HCT116 (cell line): ENCODE measurements around the gene CHMP1B. TPM values are rescaled to one million over a fixed set of nuclear protein-coding genes. Genes with fewer than 3 reads are reported as not detected.
A peak's percentile ranks its signal among the peaks of the same experiment; 100 is the strongest.

ENCODE experiments used
- ATAC-seq: fragments of 200-7000 bp; cut with Tn5 transposase; 2 replicates; pipeline ENCODE4 v1.9.1; 2020; ENCODE audit warnings: mild to moderate bottlenecking, moderate library complexity
- BruUV-seq: library from RNA; stranded (reverse); fragments of 400-500 nt; replicated peaks from 2 replicates; lab custom pipeline; 2021; lab: Mats Ljungman, UMichigan
- CTCF ChIA-PET: fragments of 300-600 bp; sonication (Branson Sonifier 250); formaldehyde crosslinking; loops from one replicate; lab custom pipeline; 2021; ENCODE audit warnings: antibody characterized with exemption; lab: Charles Lee
- POLR2A ChIA-PET: fragments of 300-600, 350-600 bp; sonication (Branson Sonifier 250); formaldehyde crosslinking; loops from one replicate; lab custom pipeline; 2021; ENCODE audit warnings: antibody characterized with exemption; lab: Charles Lee
- RAD21 ChIA-PET, 2 experiments: fragments of 300-600 bp; sonication (Branson Sonifier 250); formaldehyde crosslinking; loops; one replicate each; lab custom pipeline; 2023; ENCODE audit warnings: low total read pairs in 2 of 2; ENCODE audit not compliant: uncharacterized antibody in 2 of 2, unreplicated experiment in 2 of 2, low non-redundant PET in 1 of 2; lab: Charles Lee
- DNase-seq: peaks from one replicate; pipeline ENCODE4 v3.0.0-alpha.2; 2010; ENCODE audit warnings: low read depth, low spot score
- H2AFZ ChIP-seq: fragments of 200-600 bp; shearing (Covaris generic), sonication (generic); 2 replicates; pipeline ENCODE4 v1.6.1; 2017; ENCODE audit warnings: low read depth, mixed run types, mixed read lengths, antibody characterized with exemption, low read length; ENCODE audit not compliant: poor library complexity, severe bottlenecking
- H3K27ac ChIP-seq: 2 replicates; pipeline ENCODE4 v1.5.1; 2012; ENCODE audit warnings: low read depth, low read length
- H3K27me3 ChIP-seq: fragments of 200-600 bp; sonication (generic); 2 replicates; pipeline ENCODE4 v1.6.1; 2016; ENCODE audit warnings: mixed run types, low read length, mixed read lengths; ENCODE audit not compliant: insufficient read depth
- H3K36me3 ChIP-seq, 2 experiments: fragments of 200-500 bp in 1 of 2; fragments of 200-600 bp in 1 of 2; sonication (Bioruptor generic) in 1 of 2; sonication (generic) in 1 of 2; 2 replicates each; pipeline versions ENCODE4 v1.5.1 to v1.6.1; 2014 to 2016; ENCODE audit warnings: low read length in 2 of 2, inconsistent platforms in 1 of 2, mixed read lengths in 1 of 2, mixed run types in 1 of 2; ENCODE audit not compliant: insufficient read depth in 2 of 2, control insufficient read depth in 1 of 2
- H3K4me1 ChIP-seq, 2 experiments: fragments of 200-600 bp in 1 of 2; sonication (generic) in 1 of 2; 2 replicates each; pipeline versions ENCODE4 v1.5.1 to v1.6.1; 2012 to 2017; ENCODE audit warnings: low read length in 2 of 2, inconsistent platforms in 1 of 2, mild to moderate bottlenecking in 1 of 2, mixed read lengths in 1 of 2, mixed run types in 1 of 2, moderate library complexity in 1 of 2; ENCODE audit not compliant: insufficient read depth in 2 of 2, control insufficient read depth in 1 of 2
- H3K4me2 ChIP-seq: fragments of 200-600 bp; sonication (generic); 2 replicates; pipeline ENCODE4 v1.6.1; 2017; ENCODE audit warnings: mixed run types, low read length, mixed read lengths
- H3K4me3 ChIP-seq, 2 experiments: fragments of 200-600 bp in 1 of 2; sonication (generic) in 1 of 2; replicated peaks in 1 of 2; 2 replicates each; pipeline ENCODE4 v1.5.1; 2011 to 2016; ENCODE audit warnings: low read length in 2 of 2, control low read depth in 1 of 2, low read depth in 1 of 2, mild to moderate bottlenecking in 1 of 2, mixed read lengths in 1 of 2, mixed run types in 1 of 2
- H3K79me2 ChIP-seq: fragments of 200-600 bp; sonication (generic); 2 replicates; pipeline ENCODE4 v1.6.1; 2017; ENCODE audit warnings: mild to moderate bottlenecking, mixed run types, low read length, moderate library complexity, mixed read lengths; ENCODE audit not compliant: insufficient read depth
- H3K9ac ChIP-seq: fragments of 200-600 bp; sonication (generic); 2 replicates; pipeline ENCODE4 v1.6.1; 2016; ENCODE audit warnings: low read length, mixed read lengths
- H3K9me2 ChIP-seq: fragments of 200-600 bp; sonication (generic), shearing (Covaris generic); 2 replicates; pipeline ENCODE4 v1.6.1; 2017; ENCODE audit warnings: mixed run types, mild to moderate bottlenecking, moderate library complexity; ENCODE audit not compliant: insufficient read depth
- H3K9me3 ChIP-seq, 2 experiments: fragments of 200-500 bp in 1 of 2; fragments of 200-600 bp in 1 of 2; sonication (Bioruptor generic) in 1 of 2; sonication (generic) in 1 of 2; 2 replicates each; pipeline ENCODE4 v1.6.1; 2014 to 2017; ENCODE audit warnings: low read length in 2 of 2, mixed read lengths in 2 of 2, inconsistent platforms in 1 of 2, low read depth in 1 of 2, mild to moderate bottlenecking in 1 of 2, mixed run types in 1 of 2, moderate library complexity in 1 of 2; ENCODE audit not compliant: control insufficient read depth in 1 of 2, insufficient read depth in 1 of 2
- H4K20me1 ChIP-seq: fragments of 200-600 bp; sonication (generic), shearing (Covaris generic); 2 replicates; pipeline ENCODE4 v1.6.1; 2017; ENCODE audit warnings: mixed run types, mild to moderate bottlenecking, moderate library complexity; ENCODE audit not compliant: insufficient read depth
- CBX3 ChIP-seq: IDR thresholded peaks from 2 replicates; pipeline ENCODE4 v1.6.1; 2012; ENCODE audit warnings: low read depth
- CTCF ChIP-seq, 3 experiments: fragments of 200-600 bp in 1 of 3; sonication (generic) in 1 of 3; IDR thresholded peaks in 2 of 3; conservative IDR thresholded peaks in 1 of 3; 2 replicates each; pipeline ENCODE4 v1.5.1; 2012 to 2017; ENCODE audit warnings: low read depth in 2 of 3, low read length in 2 of 3, antibody characterized with exemption in 1 of 3, borderline replicate concordance in 1 of 3, control low read depth in 1 of 3, mild to moderate bottlenecking in 1 of 3, mixed read lengths in 1 of 3, mixed run types in 1 of 3, moderate library complexity in 1 of 3; ENCODE audit not compliant: insufficient read depth in 1 of 3
- EGR1 ChIP-seq: IDR thresholded peaks from 2 replicates; pipeline ENCODE4 v1.6.1; 2012; ENCODE audit warnings: low read depth
- POLR2AphosphoS5 ChIP-seq: IDR thresholded peaks from 2 replicates; pipeline ENCODE4 v1.6.1; 2011; ENCODE audit warnings: mild to moderate bottlenecking, low read depth, low read length, moderate library complexity
- TCF7L2 ChIP-seq: IDR thresholded peaks from 2 replicates; pipeline ENCODE4 v1.7.0; 2011; ENCODE audit warnings: borderline replicate concordance, inconsistent platforms; ENCODE audit not compliant: insufficient read depth, insufficient read length; ENCODE audit errors: extremely low read depth
- intact Hi-C: fragments of 100-400 bp; cut with micrococcal nuclease; formaldehyde crosslinking; loops from 2 replicates; pipeline ENCODE4 v1.10.0; 2022
- total RNA-seq: library from RNA; stranded (reverse); gene quantifications from one replicate; pipeline ENCODE4 v1.2.1, GENCODE V29; 2021; ENCODE audit not compliant: unreplicated experiment

CHMP1B gene
- total RNA-seq, 1 experiment from 2014 or later, result 30.3 TPM

- intact Hi-C loops, result no loop called here
- ATAC-seq, result peak; percentile 81
- RAD21 ChIA-PET, result no interaction called here
- Histone ChIP-seq H3K27ac (peak overlapping the region; percentile 83), H2AFZ (no peak overlapping the region), H3K9ac (peak overlapping the region; percentile 61), H3K9me2 (no peaks in the 10 kb centered on the region), H3K4me2 (peak overlapping the region; percentile 72)
- TF ChIP-seq CBX3 (no peak), TCF7L2 (peak; percentile 69), EGR1 (no peak), POLR2AphosphoS5 (peak; percentile 65), CTCF (IDR thresholded peaks at IDR 0.05 in 2 of 3, conservative IDR thresholded peaks at IDR 0.05 in 1 of 3; ENCODE audit: borderline replicate concordance in 1 of 3, insufficient read depth in 1 of 3, low read depth in 2 of 3, low read length in 2 of 3) (no peak)
- TF ChIP-seq, all 23 proteins: peak for 2
- ChIA-PET CTCF (no interaction called here), POLR2A (no interaction called here)
- DNase-seq, result peak; percentile 95
- Histone ChIP-seq H3K4me1 (peaks cover 38 to 70% of the 10 kb centered on the region in 2 experiments), H3K27me3 (no peaks in the 10 kb centered on the region), H3K36me3 (no peaks in the 10 kb centered on the region), H3K79me2 (peaks cover 13% of the 10 kb centered on the region), H3K4me3 (peak overlapping the region; percentile 15 to 37; a peak in 3 of 4 replicates), H3K9me3 (no peaks in the 10 kb centered on the region), H4K20me1 (no peaks in the 10 kb centered on the region)
- TSS peak; percentile 89 for BruUV-seq
These were observed 6.1 kb downstream of the CHMP1B start for GRCh38 chr18:11857177-11857887.
